OCI-LY1 (cell line): ENCODE measurements around the gene CDKN3.

ENCODE experiments used
- EZH2 ChIP-seq: fragments of 200-600 bp; sonication (generic), shearing (Covaris generic); IDR thresholded peaks from 2 replicates; pipeline ENCODE4 v1.8.0; 2017; ENCODE audit warnings: borderline replicate concordance, mixed run types, mild to moderate bottlenecking, antibody characterized with exemption, low read length, moderate library complexity, mixed read lengths
- TF ChIP-seq, protein P1 (sequence below): fragments of 200-600 bp; sonication (generic), shearing (Covaris generic); IDR thresholded peaks from 2 replicates; pipeline ENCODE4 v1.5.1; 2017; ENCODE audit warnings: mild to moderate bottlenecking, antibody characterized with exemption, low read length, moderate library complexity, mixed read lengths

DNA sequence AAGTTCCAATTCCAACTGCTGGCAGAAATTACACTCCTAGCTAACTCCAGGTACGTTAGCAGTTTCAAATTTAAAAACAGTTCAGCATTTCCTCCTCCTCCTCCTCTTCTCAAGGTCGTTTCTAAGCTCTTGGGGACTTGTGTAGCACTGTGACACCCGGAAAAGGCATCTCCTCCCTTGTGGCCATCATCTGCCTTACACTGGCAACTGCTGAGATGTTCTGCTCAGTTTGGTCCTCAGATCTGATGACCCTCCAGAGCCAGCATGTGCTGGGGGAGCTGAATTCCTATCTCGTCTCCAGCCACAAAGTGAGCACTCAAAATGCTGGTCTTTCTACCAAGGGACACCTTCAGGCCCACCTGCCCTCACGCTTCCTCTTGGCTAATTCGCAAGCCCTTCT lies 43.5 kb upstream of the CDKN3 start:
- TF ChIP-seq, protein P1, sequence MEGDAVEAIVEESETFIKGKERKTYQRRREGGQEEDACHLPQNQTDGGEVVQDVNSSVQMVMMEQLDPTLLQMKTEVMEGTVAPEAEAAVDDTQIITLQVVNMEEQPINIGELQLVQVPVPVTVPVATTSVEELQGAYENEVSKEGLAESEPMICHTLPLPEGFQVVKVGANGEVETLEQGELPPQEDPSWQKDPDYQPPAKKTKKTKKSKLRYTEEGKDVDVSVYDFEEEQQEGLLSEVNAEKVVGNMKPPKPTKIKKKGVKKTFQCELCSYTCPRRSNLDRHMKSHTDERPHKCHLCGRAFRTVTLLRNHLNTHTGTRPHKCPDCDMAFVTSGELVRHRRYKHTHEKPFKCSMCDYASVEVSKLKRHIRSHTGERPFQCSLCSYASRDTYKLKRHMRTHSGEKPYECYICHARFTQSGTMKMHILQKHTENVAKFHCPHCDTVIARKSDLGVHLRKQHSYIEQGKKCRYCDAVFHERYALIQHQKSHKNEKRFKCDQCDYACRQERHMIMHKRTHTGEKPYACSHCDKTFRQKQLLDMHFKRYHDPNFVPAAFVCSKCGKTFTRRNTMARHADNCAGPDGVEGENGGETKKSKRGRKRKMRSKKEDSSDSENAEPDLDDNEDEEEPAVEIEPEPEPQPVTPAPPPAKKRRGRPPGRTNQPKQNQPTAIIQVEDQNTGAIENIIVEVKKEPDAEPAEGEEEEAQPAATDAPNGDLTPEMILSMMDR, result no peak
- no peak for TF ChIP-seq EZH2
